CD14-positive monocyte (primary cell): ENCODE results near the gene CAMSAP3. TPM values are rescaled to one million over a fixed set of nuclear protein-coding genes. Genes with fewer than 3 reads are reported as not detected.

Experiments used
- DNase-seq, 3 donors: peaks; one replicate each; pipeline ENCODE4 v3.0.0-alpha.2; 2011 to 2022
- H2AFZ ChIP-seq: 2 replicates; pipeline ENCODE4 v1.6.0; 2012; ENCODE audit warnings: mild to moderate bottlenecking, low read depth, low read length, inconsistent platforms; ENCODE audit not compliant: insufficient read depth, poor library complexity, severe bottlenecking
- H3K27ac ChIP-seq, 2 donors: 1 replicate in 1 of 2; 2 replicates in 1 of 2; pipeline ENCODE4 v1.5.1; 2012 to 2013; ENCODE audit warnings: low read length in 2 of 2, control low read depth in 1 of 2, inconsistent platforms in 1 of 2, low read depth in 1 of 2, mild to moderate bottlenecking in 1 of 2
- H3K27me3 ChIP-seq, 2 donors: one replicate each; pipeline versions ENCODE4 v1.6.0 to v1.6.1; 2011 to 2013; ENCODE audit warnings: low read length in 2 of 2; ENCODE audit not compliant: control insufficient read depth in 2 of 2, insufficient read depth in 2 of 2
- H3K36me3 ChIP-seq, 2 donors: replicated peaks in 1 of 2; 1 replicate in 1 of 2; 2 replicates in 1 of 2; pipeline versions ENCODE4 v1.5.1 to v1.6.1; 2012 to 2013; ENCODE audit warnings: low read length in 2 of 2, control low read depth in 1 of 2, inconsistent platforms in 1 of 2, mild to moderate bottlenecking in 1 of 2; ENCODE audit not compliant: insufficient read depth in 2 of 2, control insufficient read depth in 1 of 2
- H3K4me1 ChIP-seq, 2 donors: 1 replicate in 1 of 2; 2 replicates in 1 of 2; pipeline versions ENCODE4 v1.5.1 to v1.6.1; 2012 to 2013; ENCODE audit warnings: low read length in 2 of 2, control low read depth in 1 of 2, inconsistent platforms in 1 of 2, mild to moderate bottlenecking in 1 of 2, moderate library complexity in 1 of 2; ENCODE audit not compliant: insufficient read depth in 2 of 2, control insufficient read depth in 1 of 2
- H3K4me2 ChIP-seq: replicated peaks from 2 replicates; pipeline ENCODE3; 2012; ENCODE audit warnings: low read length, moderate library complexity, mild to moderate bottlenecking; ENCODE audit not compliant: poor library complexity, severe bottlenecking; ENCODE audit errors: extremely low read depth
- H3K4me3 ChIP-seq, 3 experiments: fragments of 200-600 bp in 1 of 3; sonication (generic) in 1 of 3; replicated peaks in 1 of 3; 1 replicate in 2 of 3; 2 replicates in 1 of 3; pipeline ENCODE4 v1.5.1; 2011 to 2013; ENCODE audit warnings: low read length in 3 of 3, mild to moderate bottlenecking in 3 of 3, control low read depth in 2 of 3, low read depth in 2 of 3, inconsistent platforms in 1 of 3, moderate library complexity in 1 of 3
- H3K79me2 ChIP-seq: 2 replicates; pipeline ENCODE4 v1.6.0; 2012; ENCODE audit warnings: mild to moderate bottlenecking, control low read depth, inconsistent platforms, low read length, moderate library complexity; ENCODE audit not compliant: insufficient read depth
- H3K9ac ChIP-seq: 2 replicates; pipeline ENCODE4 v1.6.0; 2017; ENCODE audit warnings: low read length, mild to moderate bottlenecking; ENCODE audit not compliant: insufficient read depth, poor library complexity, severe bottlenecking
- H3K9me3 ChIP-seq, 2 donors: replicated peaks in 1 of 2; 1 replicate in 1 of 2; 2 replicates in 1 of 2; pipeline versions ENCODE4 v1.5.1 to v1.6.1; 2012 to 2013; ENCODE audit warnings: low read length in 2 of 2, control low read depth in 1 of 2; ENCODE audit not compliant: control insufficient read depth in 1 of 2, insufficient read depth in 1 of 2
- H4K20me1 ChIP-seq: 2 replicates; pipeline ENCODE4 v1.6.0; 2012; ENCODE audit warnings: mild to moderate bottlenecking, low read length, control low read depth, moderate library complexity; ENCODE audit not compliant: insufficient read depth
- H3K27ac Mint-ChIP-seq, 7 donors: one replicate each; pipeline ENCODE4 v1.8.0; 2020; ENCODE audit warnings: mild to moderate bottlenecking in 7 of 7, mixed read lengths in 7 of 7, moderate library complexity in 6 of 7, inconsistent platforms in 2 of 7
- H3K27me3 Mint-ChIP-seq, 3 donors: one replicate each; pipeline ENCODE4 v1.8.0; 2021 to 2022; ENCODE audit warnings: low read depth in 3 of 3, mild to moderate bottlenecking in 3 of 3, mixed read lengths in 3 of 3, moderate library complexity in 3 of 3, inconsistent platforms in 1 of 3
- H3K36me3 Mint-ChIP-seq, 2 donors: one replicate each; pipeline ENCODE4 v1.8.0; 2020; ENCODE audit warnings: mixed read lengths in 2 of 2, inconsistent platforms in 1 of 2, mild to moderate bottlenecking in 1 of 2
- H3K4me1 Mint-ChIP-seq: one replicate; pipeline ENCODE4 v1.8.0; 2020; ENCODE audit warnings: mild to moderate bottlenecking, mixed read lengths
- H3K4me3 Mint-ChIP-seq, 2 donors: one replicate each; pipeline ENCODE4 v1.8.0; 2020; ENCODE audit warnings: mild to moderate bottlenecking in 2 of 2, mixed read lengths in 2 of 2, moderate library complexity in 1 of 2
- H3K9me3 Mint-ChIP-seq, 7 donors: one replicate each; pipeline ENCODE4 v1.8.0; 2020 to 2022; ENCODE audit warnings: mixed read lengths in 7 of 7, mild to moderate bottlenecking in 6 of 7, moderate library complexity in 6 of 7, inconsistent platforms in 2 of 7
- WGBS: methylation state at CpG from one replicate; pipeline ENCODE4 v1.1.5; 2013; ENCODE audit warnings: missing lambda C conversion rate; ENCODE audit not compliant: insufficient coverage; 5-methylcytosine and 5-hydroxymethylcytosine counted together
- intact Hi-C, 2 donors: fragments of 100-400 bp; cut with micrococcal nuclease; formaldehyde crosslinking; loops; one replicate each; pipeline versions ENCODE4 v1.15.0 to v1.15.1; 2023
- polyA plus RNA-seq, 3 donors: library from polyadenylated mRNA; depleted of rRNA in 1 of 3; unstranded in 2 of 3; stranded (reverse) in 1 of 3; fragments of 300-500 nt in 2 of 3; fragments of >200 nt in 1 of 3; fragmentation: Illumina TruSeq in 2 of 3; gene quantifications; 1 replicate in 2 of 3; 2 replicates in 1 of 3; pipeline ENCODE4 v1.2.3, GENCODE V29; 2012 to 2021
- TF ChIP-seq, protein P1 (sequence below): fragments of 200-600 bp; IDR thresholded peaks from one replicate; pipeline ENCODE4 v1.8.0; 2022; ENCODE audit warnings: antibody characterized with exemption, mild to moderate bottlenecking

The CAMSAP3 gene
- polyA plus RNA-seq, 3 donors, result 0.05 TPM; not detected in 2

DNA sequence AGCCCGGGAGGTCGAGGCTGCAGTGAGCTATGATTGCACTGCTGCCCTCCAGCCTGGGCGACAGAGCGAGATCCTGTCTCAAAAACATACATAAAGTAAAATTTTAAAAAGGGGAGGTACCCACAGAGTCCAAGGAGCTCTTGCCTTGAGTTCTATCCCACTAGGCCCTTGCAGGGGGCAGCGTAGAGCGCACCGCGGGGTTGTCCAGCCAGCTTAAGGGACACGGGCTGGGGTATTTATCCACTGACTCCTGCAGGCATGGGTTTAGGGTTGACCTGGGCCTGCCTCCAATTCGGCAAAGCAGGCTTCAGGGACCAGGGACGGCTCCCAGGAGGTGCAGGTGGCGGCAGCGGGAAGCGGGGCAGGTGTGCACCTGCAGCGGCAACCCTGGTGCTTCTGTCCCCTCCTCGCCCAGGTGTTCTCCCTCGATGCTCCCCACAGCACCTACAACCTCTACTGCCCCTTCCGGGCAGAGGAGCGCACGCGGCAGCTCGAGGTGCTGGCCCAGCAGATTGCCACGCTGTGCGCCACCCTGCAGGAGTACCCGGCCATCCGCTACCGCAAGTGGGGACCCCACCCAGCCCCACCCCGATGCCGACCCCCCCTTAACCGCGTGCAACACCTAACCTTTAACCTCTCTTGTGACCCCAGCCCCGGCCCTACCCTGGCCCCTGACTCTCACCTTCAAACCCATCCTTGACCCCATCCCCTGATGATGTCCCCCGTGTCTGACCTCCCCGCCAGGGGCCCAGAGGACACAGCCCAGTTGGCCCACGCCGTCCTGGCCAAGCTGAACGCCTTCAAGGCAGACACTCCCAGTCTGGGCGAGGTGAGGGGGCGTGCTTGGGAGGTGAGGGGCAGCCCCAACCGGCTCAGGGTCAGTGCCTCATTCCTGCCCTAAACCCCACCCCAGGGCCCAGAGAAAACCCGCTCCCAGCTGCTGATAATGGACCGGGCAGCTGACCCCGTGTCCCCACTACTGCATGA lies 45.9 kb downstream of the CAMSAP3 start:
- Mint-ChIP-seq H3K9me3 (peaks cover 0 to 2% (median 0%) of the 10 kb centered on the region in 7 donors), H3K4me1 (peaks cover 67% of the 10 kb centered on the region), H3K27me3 (peaks cover 0 to 1% (median 0%) of the 10 kb centered on the region in 3 donors), H3K4me3 (no peak overlapping the region), H3K27ac (peak overlapping the region in 2 of 7 donors; percentile 35 to 74), H3K36me3 (peaks cover 48 to 75% of the 10 kb centered on the region in 2 donors)
- Histone ChIP-seq H3K27ac (no peak overlapping the region), H3K79me2 (peaks cover 90% of the 10 kb centered on the region), H4K20me1 (peaks cover 76% of the 10 kb centered on the region), H3K9ac (no peak overlapping the region), H3K4me2 (no peak overlapping the region), H3K36me3 (peaks cover 47 to 67% of the 10 kb centered on the region in 2 donors), H3K4me3 (no peak overlapping the region), H3K4me1 (peaks cover 65 to 80% of the 10 kb centered on the region in 2 donors), H3K9me3 (no peaks in the 10 kb centered on the region), H3K27me3 (no peaks in the 10 kb centered on the region), H2AFZ (no peak overlapping the region)
- 91% methylated on average over 26 of the region's 43 CpGs for WGBS
- intact Hi-C loops, result no loop called here
- TF ChIP-seq, protein P1, sequence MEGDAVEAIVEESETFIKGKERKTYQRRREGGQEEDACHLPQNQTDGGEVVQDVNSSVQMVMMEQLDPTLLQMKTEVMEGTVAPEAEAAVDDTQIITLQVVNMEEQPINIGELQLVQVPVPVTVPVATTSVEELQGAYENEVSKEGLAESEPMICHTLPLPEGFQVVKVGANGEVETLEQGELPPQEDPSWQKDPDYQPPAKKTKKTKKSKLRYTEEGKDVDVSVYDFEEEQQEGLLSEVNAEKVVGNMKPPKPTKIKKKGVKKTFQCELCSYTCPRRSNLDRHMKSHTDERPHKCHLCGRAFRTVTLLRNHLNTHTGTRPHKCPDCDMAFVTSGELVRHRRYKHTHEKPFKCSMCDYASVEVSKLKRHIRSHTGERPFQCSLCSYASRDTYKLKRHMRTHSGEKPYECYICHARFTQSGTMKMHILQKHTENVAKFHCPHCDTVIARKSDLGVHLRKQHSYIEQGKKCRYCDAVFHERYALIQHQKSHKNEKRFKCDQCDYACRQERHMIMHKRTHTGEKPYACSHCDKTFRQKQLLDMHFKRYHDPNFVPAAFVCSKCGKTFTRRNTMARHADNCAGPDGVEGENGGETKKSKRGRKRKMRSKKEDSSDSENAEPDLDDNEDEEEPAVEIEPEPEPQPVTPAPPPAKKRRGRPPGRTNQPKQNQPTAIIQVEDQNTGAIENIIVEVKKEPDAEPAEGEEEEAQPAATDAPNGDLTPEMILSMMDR, result no peak
- DNase-seq, result no peak

DNA sequence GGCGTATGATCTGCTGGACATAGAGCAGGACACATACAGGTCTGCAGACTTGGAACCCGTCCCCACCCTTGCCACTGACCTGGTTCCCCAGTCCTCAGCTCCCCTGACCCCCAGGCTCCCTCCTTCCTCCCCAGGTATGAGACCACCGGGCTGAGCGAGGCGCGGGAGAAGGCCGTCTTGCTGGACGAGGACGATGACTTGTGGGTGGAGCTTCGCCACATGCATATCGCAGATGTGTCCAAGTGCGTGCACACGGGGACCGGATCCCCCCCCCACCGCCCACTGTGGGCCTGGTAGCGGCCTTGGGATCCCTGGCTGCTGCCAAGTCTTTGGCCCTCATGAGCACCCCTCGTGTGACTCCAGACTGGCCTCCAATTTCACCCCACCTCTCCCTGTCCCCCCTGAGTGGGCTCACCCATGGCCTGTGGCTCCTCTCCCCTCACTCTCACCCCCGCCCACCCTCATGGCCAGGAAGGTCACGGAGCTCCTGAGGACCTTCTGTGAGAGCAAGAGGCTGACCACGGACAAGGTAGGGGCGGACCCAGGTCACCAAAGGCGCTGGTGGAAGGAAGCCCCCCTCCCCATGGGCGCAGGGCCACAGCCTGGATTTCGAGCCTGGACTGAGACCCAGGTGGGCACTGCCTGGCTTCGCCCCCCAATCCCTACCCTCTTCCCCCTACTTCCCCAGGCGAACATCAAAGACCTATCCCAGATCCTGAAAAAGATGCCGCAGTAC lies 46.8 kb downstream of the CAMSAP3 start:
- Histone ChIP-seq H4K20me1 (peaks cover 76% of the 10 kb centered on the region), H2AFZ (no peak overlapping the region), H3K79me2 (peaks cover 90% of the 10 kb centered on the region), H3K9ac (no peak overlapping the region), H3K27ac (peak overlapping the region in 1 of 2 donors; percentile 87), H3K9me3 (no peaks in the 10 kb centered on the region), H3K4me2 (no peak overlapping the region), H3K4me1 (peaks cover 70 to 85% of the 10 kb centered on the region in 2 donors), H3K27me3 (no peaks in the 10 kb centered on the region), H3K36me3 (peaks cover 55 to 75% of the 10 kb centered on the region in 2 donors), H3K4me3 (no peak overlapping the region)
- H3K9me3 Mint-ChIP-seq, result peaks cover 0 to 2% (median 0%) of the 10 kb centered on the region in 7 donors
- peaks cover 0 to 1% (median 0%) of the 10 kb centered on the region in 3 donors for H3K27me3 Mint-ChIP-seq
- peaks cover 67% of the 10 kb centered on the region for H3K4me1 Mint-ChIP-seq
- 98% methylated on average over 24 of the region's 27 CpGs for WGBS
- peaks cover 49 to 82% of the 10 kb centered on the region in 2 donors for H3K36me3 Mint-ChIP-seq
- intact Hi-C loops, result no loop called here
- peak overlapping the region in 5 of 7 donors; percentile 35 to 81 (median 58) for H3K27ac Mint-ChIP-seq
- DNase-seq, result no peak
- H3K4me3 Mint-ChIP-seq, result no peak overlapping the region
- TF ChIP-seq, protein P1, result no peak
